HPDE6-E6E7 (cell line): ENCODE measurements around the gene MUC5AC.
"Not testable (repeated sequence)": the region's sequence is repeated elsewhere in the genome, so short reads cannot be mapped to it uniquely, and the experiment has no call there.

ENCODE experiments used
- DNase-seq: peaks from one replicate; pipeline ENCODE4 v3.0.0; 2011; ENCODE audit warnings: missing footprints; ENCODE audit errors: extremely low spot score

Gene MUC5AC

GRCh38 chr11:1162491-1163311 is 4.9 kb downstream of the MUC5AC start:
- no peak for DNase-seq

GRCh38 chr11:1163321-1163910 is 5.7 kb downstream of the MUC5AC start:
- DNase-seq = no peak

- no peak for DNase-seq
These were observed 6.4 kb downstream of the MUC5AC start for GRCh38 chr11:1163911-1164735.

DNA sequence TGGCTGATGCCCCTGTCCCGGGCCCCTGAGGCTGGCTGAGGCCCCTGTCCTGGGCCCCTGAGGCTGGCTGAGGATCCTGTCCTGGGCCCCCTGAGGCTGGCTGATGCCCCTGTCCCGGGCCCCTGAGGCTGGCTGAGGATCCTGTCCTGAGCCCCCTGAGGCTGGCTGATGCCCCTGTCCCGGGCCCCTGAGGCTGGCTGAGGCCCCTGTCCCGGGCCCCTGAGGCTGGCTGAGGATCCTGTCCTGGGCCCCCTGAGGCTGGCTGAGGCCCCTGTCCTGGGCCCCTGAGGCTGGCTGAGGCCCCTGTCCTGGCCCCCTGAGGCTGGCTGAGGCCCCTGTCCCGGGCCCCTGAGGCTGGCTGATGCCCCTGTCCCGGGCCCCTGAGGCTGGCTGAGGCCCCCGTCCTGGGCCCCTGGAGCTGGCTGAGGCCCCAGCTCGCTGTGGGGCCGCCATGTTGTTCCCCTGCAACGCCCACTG is 7.1 kb downstream of the MUC5AC start:
- DNase-seq = not testable (repeated sequence)

DNA sequence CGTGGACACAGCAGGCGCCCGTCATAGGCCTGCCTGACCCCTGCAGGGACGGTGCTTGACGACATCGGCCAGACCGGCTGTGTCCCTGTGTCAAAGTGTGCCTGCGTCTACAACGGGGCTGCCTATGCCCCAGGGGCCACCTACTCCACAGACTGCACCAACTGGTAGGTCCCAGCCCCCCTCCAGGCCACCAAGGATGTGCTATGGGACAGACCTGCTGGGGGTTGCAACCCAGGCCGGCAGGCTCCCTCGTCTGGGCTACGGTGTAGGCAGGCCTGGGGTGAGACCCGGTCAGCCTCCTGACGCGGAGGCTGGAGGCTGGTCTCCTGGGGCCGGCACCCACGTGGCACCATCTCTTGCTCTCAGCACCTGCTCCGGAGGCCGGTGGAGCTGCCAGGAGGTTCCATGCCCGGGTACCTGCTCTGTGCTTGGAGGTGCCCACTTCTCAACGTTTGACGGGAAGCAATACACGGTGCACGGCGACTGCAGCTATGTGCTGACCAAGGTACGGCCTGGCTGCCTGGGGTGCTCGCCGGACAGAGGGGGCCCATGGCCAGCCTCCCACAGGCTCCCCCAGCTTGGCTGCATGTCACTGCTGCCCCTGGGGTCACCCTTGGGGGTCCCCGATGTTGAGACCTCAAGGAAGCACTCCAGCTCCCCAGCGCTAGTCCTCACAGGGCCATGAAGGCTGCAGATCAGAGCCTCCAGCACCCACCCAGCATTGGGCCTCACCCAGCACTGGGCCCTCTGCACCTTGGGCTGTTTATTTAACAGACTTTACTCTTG is 7.7 kb downstream of the MUC5AC start:
- no peak for DNase-seq

DNA sequence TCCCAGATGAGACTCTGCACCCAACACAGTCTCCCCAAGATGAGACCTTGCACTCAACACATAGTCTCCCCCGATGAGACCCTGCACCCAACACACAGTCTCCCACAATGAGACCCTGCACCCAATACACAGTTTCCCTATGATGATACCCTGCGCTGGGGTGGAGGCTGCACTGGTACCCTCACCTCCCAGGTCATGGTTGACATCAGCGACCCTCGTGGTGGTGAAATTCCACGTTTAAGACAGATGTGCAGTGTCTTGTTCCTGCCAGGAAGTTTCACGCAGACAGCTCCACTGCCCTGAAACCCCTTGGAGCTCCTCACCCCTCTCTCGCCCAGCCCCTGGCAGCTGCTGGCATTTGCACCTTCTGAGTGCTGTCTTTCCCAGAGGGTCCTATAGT is 9.5 kb downstream of the MUC5AC start:
- DNase-seq = no peak

DNA sequence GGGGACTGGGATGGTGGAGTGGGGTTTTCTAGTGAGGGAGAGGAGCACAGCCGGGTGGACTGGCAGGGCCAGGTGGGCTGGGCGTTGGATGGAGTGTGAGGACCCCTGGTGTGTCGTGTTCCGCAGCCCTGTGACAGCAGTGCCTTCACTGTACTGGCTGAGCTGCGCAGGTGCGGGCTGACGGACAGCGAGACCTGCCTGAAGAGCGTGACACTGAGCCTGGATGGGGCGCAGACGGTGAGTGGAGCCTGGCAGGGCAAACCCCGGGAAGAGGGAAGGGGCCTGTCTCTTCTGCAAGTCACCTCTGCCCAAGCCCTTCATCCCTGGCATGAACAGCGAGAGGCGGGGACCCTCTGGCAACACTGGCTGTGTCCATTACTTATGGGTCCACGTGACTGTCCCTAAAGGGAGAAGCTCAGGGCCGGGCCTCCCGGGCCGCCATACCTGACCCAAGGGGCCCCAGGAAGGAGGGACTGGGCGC is 10.0 kb downstream of the MUC5AC start:
- no peak for DNase-seq

DNA sequence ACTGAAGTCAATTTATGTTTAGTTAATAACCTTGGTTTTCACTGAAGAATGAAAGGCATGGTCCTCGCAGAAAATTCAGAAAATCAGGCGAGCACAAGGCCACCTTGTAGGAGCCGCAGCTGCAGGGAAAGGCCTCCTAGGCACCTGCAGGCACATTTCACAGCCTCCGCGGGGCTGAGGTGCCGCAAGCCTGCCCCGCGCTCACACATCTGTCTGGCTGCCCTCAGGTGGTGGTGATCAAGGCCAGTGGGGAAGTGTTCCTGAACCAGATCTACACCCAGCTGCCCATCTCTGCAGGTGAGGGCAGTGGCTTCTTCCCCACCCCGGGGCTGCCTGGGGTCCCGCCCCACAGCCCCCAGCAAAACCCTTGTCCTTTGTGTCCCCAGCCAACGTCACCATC is 10.5 kb downstream of the MUC5AC start:
- no peak for DNase-seq

GRCh38 chr11:1168721-1169161 is 11.0 kb downstream of the MUC5AC start:
- DNase-seq = no peak

- no peak for DNase-seq
These were observed 13.7 kb downstream of the MUC5AC start for GRCh38 chr11:1171223-1171984.

GRCh38 chr11:1171985-1172728 is 14.4 kb downstream of the MUC5AC start:
- no peak for DNase-seq

- no peak for DNase-seq
These were observed 15.0 kb downstream of the MUC5AC start for GRCh38 chr11:1172729-1173117.

- DNase-seq = not testable (repeated sequence)
These were observed 15.6 kb downstream of the MUC5AC start for GRCh38 chr11:1173396-1173795.

DNA sequence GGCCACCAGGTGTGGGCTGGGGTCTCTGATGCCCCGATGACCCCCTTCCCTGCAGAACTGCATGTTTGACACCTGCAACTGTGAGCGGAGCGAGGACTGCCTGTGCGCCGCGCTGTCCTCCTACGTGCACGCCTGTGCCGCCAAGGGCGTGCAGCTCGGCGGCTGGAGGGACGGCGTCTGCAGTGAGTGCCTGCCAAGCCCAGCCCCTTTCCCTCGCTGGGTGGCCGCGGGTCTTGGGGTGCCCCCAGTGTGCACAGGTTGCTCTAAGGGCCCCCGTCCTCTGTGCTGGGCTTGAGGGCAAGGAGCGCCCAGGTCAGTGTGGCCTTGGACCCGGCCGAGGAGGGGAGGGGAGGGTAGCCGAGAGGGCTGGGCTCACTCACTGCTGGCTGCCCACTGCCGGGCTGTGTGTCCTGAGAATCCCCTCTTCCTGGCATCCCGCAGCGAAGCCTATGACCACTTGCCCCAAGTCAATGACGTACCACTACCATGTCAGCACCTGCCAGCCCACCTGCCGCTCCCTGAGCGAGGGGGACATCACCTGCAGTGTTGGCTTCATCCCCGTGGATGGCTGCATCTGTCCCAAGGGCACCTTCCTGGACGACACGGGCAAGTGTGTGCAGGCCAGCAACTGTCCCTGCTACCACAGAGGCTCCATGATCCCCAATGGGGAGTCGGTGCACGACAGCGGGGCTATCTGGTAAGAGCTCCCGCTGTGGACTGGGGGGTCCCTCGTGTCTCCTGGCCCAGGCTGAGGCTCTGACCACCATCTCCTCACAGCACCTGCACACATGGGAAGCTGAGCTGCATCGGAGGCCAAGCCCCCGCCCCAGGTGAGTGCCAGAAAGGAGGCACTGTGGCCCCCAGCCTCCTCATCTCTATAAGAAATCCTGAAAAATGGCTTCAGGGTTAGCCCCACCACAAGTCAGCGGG is 17.0 kb downstream of the MUC5AC start:
- DNase-seq = no peak

DNA sequence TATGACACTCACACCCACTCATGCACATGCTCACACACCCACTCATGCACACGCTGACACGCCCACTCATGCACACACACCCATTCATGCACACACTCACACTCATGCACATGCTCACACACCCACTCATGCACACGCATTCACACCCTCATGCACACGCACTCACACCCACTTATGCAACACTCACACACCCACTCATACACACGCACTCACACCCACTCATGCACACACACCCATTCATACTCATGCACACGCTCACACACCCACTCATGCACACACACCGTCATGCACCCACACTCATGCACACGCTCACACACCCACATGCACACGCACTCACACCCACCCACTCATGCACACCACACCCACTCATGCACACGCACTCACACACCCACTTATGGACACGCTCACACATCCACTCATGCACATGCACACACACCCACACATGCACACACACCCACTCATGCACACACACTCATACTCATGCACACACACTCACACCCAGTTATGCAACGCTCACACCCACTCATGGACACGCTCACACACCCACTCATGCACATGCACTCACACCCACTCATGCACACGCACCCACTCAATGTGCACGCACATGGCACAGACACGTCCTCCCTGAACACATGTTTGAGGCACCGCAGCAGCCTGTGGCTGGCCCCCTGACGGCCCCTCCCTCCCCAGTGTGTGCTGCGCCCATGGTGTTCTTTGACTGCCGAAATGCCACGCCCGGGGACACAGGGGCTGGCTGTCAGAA is 17.9 kb downstream of the MUC5AC start:
- no peak for DNase-seq

- DNase-seq = no peak
These were observed 18.7 kb downstream of the MUC5AC start for GRCh38 chr11:1176224-1177019.
